ENCODE measurements around the gene PSMC3IP.
A peak's percentile ranks its signal among the peaks of the same experiment; 100 is the strongest.

Gene PSMC3IP

GRCh38 chr17:42585353-42585752 is 7.8 kb upstream of the PSMC3IP start:
- DNase-seq (ENCODE audit: low read depth in 3 of 3): no peak

GRCh38 chr17:42584880-42585279 is 7.4 kb upstream of the PSMC3IP start:
- DNase-seq (ENCODE audit: low read depth in 3 of 3): no peak

- DNase-seq (ENCODE audit: low read depth in 3 of 3): no peak
These were observed 4.3 kb upstream of the PSMC3IP start for GRCh38 chr17:42581744-42582270.

GRCh38 chr17:42579794-42580551 is 2.4 kb upstream of the PSMC3IP start:
- DNase-seq (ENCODE audit: low read depth in 3 of 3): no peak

- DNase-seq (ENCODE audit: low read depth in 3 of 3): peak; percentile 51 to 58 (median 54)
These were observed 847 bp upstream of the PSMC3IP start for GRCh38 chr17:42578282-42578869.

GRCh38 chr17:42577140-42577531 is 393 bp downstream of the PSMC3IP start:
- DNase-seq (ENCODE audit: low read depth in 3 of 3): no peak

- no peak for DNase-seq (ENCODE audit: low read depth in 3 of 3)
These were observed 3.1 kb downstream of the PSMC3IP start for GRCh38 chr17:42574463-42574862.

GRCh38 chr17:42573095-42573494 is 4.4 kb downstream of the PSMC3IP start:
- DNase-seq (ENCODE audit: low read depth in 3 of 3): no peak

- DNase-seq (ENCODE audit: low read depth in 3 of 3): no peak
These were observed 5.9 kb downstream of the PSMC3IP start for GRCh38 chr17:42571435-42572225.

GRCh38 chr17:42568341-42569111 is 9.0 kb downstream of the PSMC3IP start:
- no peak for DNase-seq (ENCODE audit: low read depth in 3 of 3)

GRCh38 chr17:42566883-42567573 is 10.5 kb downstream of the PSMC3IP start, which contains the start of gene MLX:
MLX (plus strand) TSS chr17:42567100; CDS start chr17:42567125, 25 bp downstream.
- peak; percentile 81 to 91 (median 83) for DNase-seq (ENCODE audit: low read depth in 3 of 3)

- DNase-seq (ENCODE audit: low read depth in 3 of 3): no peak
These were observed 11.2 kb downstream of the PSMC3IP start for GRCh38 chr17:42566215-42566882.

GRCh38 chr17:42565523-42566214 is 11.9 kb downstream of the PSMC3IP start:
- no peak for DNase-seq (ENCODE audit: low read depth in 3 of 3)

- no peak for DNase-seq (ENCODE audit: low read depth in 3 of 3)
These were observed 12.6 kb downstream of the PSMC3IP start for GRCh38 chr17:42564815-42565522.

- no peak for DNase-seq (ENCODE audit: low read depth in 3 of 3)
These were observed 13.6 kb downstream of the PSMC3IP start for GRCh38 chr17:42563950-42564349.

GRCh38 chr17:42563543-42563942 is 14.0 kb downstream of the PSMC3IP start:
- DNase-seq (ENCODE audit: low read depth in 3 of 3): no peak

- DNase-seq (ENCODE audit: low read depth in 3 of 3): no peak
These were observed 14.4 kb downstream of the PSMC3IP start for GRCh38 chr17:42563143-42563509.

- DNase-seq (ENCODE audit: low read depth in 3 of 3): no peak
These were observed 15.0 kb downstream of the PSMC3IP start for GRCh38 chr17:42562388-42563142.
